Liver (tissue), 9 donors: ENCODE measurements around the gene PCYT2. TPM values are rescaled to one million over a fixed set of nuclear protein-coding genes. Genes with fewer than 3 reads are reported as not detected.

Experiments used
- DNase-seq: peaks from one replicate; pipeline ENCODE4 v3.0.0-alpha.2; 2017; ENCODE audit warnings: low spot score
- H3K27ac ChIP-seq, 2 donors: one replicate each; pipeline ENCODE4 v1.7.0; 2013; ENCODE audit warnings: inconsistent platforms in 2 of 2, low read length in 2 of 2, control low read depth in 1 of 2, low read depth in 1 of 2, mild to moderate bottlenecking in 1 of 2
- H3K27me3 ChIP-seq, 4 donors: one replicate each; pipeline versions ENCODE4 v1.6.1 to v1.7.0; 2013; ENCODE audit warnings: low read length in 3 of 4, inconsistent platforms in 1 of 4, mild to moderate bottlenecking in 1 of 4, moderate library complexity in 1 of 4; ENCODE audit not compliant: control insufficient read depth in 4 of 4, insufficient read depth in 4 of 4
- H3K36me3 ChIP-seq, 4 donors: one replicate each; pipeline versions ENCODE4 v1.6.1 to v1.7.0; 2013; ENCODE audit warnings: low read length in 3 of 4, mild to moderate bottlenecking in 3 of 4, low read depth in 1 of 4, moderate library complexity in 1 of 4; ENCODE audit not compliant: control insufficient read depth in 4 of 4, insufficient read depth in 3 of 4
- H3K4me1 ChIP-seq, 4 donors: one replicate each; pipeline versions ENCODE4 v1.6.1 to v1.7.0; 2013; ENCODE audit warnings: low read length in 3 of 4, mild to moderate bottlenecking in 3 of 4, moderate library complexity in 1 of 4; ENCODE audit not compliant: control insufficient read depth in 4 of 4, insufficient read depth in 4 of 4
- H3K4me3 ChIP-seq, 3 donors: one replicate each; pipeline versions ENCODE4 v1.6.1 to v1.7.0; 2013; ENCODE audit warnings: low read length in 3 of 3, control low read depth in 1 of 3, low read depth in 1 of 3, mild to moderate bottlenecking in 1 of 3
- H3K9ac ChIP-seq, 2 donors: one replicate each; pipeline ENCODE4 v1.7.0; 2013; ENCODE audit warnings: low read length in 2 of 2, mild to moderate bottlenecking in 2 of 2, moderate library complexity in 2 of 2, control low read depth in 1 of 2, low read depth in 1 of 2
- H3K9me3 ChIP-seq, 4 donors: one replicate each; pipeline versions ENCODE4 v1.6.1 to v1.7.0; 2013; ENCODE audit warnings: low read length in 3 of 4; ENCODE audit not compliant: control insufficient read depth in 4 of 4
- ATF3 ChIP-seq: IDR thresholded peaks from 2 replicates; pipeline ENCODE4 v1.6.1; 2016; ENCODE audit warnings: antibody characterized with exemption
- EGR1 ChIP-seq, 2 donors: IDR thresholded peaks; 2 replicates each; pipeline ENCODE4 v1.6.1; 2016 to 2018; ENCODE audit warnings: antibody characterized with exemption in 2 of 2, low read depth in 2 of 2
- FOXA1 ChIP-seq: IDR thresholded peaks from 2 replicates; pipeline ENCODE4 v1.6.1; 2016; ENCODE audit warnings: antibody characterized with exemption
- FOXA2 ChIP-seq: IDR thresholded peaks from 2 replicates; pipeline ENCODE4 v1.6.1; 2016; ENCODE audit warnings: antibody characterized with exemption
- HNF4A ChIP-seq, 2 donors: conservative IDR thresholded peaks; 2 replicates each; pipeline ENCODE4 v1.6.1; 2016; ENCODE audit warnings: antibody characterized with exemption in 2 of 2, mild to moderate bottlenecking in 2 of 2
- HNF4G ChIP-seq: IDR thresholded peaks from 2 replicates; pipeline ENCODE4 v1.6.1; 2016; ENCODE audit warnings: antibody characterized with exemption
- JUND ChIP-seq, 2 donors: IDR thresholded peaks; 2 replicates each; pipeline ENCODE4 v1.6.1; 2016; ENCODE audit warnings: antibody characterized with exemption in 2 of 2
- NR2F2 ChIP-seq: IDR thresholded peaks from 2 replicates; pipeline ENCODE4 v1.6.1; 2016; ENCODE audit warnings: antibody characterized with exemption
- RAD21 ChIP-seq, 2 donors: IDR thresholded peaks; 2 replicates each; pipeline ENCODE4 v1.6.1; 2016; ENCODE audit warnings: antibody characterized with exemption in 2 of 2, mild to moderate bottlenecking in 2 of 2
- REST ChIP-seq: IDR thresholded peaks from 2 replicates; pipeline ENCODE4 v1.6.1; 2016; ENCODE audit warnings: antibody characterized with exemption, mild to moderate bottlenecking
- RXRA ChIP-seq, 2 donors: IDR thresholded peaks; 2 replicates each; pipeline ENCODE4 v1.6.1; 2017 to 2018; ENCODE audit warnings: antibody characterized with exemption in 2 of 2, mild to moderate bottlenecking in 1 of 2
- SP1 ChIP-seq: IDR thresholded peaks from 2 replicates; pipeline ENCODE4 v1.6.1; 2018; ENCODE audit warnings: antibody characterized with exemption, mild to moderate bottlenecking
- YY1 ChIP-seq: IDR thresholded peaks from 2 replicates; pipeline ENCODE4 v1.6.1; 2016; ENCODE audit warnings: antibody characterized with exemption, mild to moderate bottlenecking
- WGBS: extraction: QIAGEN DNeasy Blood & Tissue Kit; methylation state at CpG from one replicate; pipeline ENCODE4 v1.1.7; 2013; 5-methylcytosine and 5-hydroxymethylcytosine counted together
- polyA plus RNA-seq, 2 donors: library from polyadenylated mRNA; stranded (reverse) in 1 of 2; unstranded in 1 of 2; fragments of 200-250 nt in 1 of 2; fragments of >200 nt in 1 of 2; fragmentation: Nextera tagmentation in 1 of 2; extraction: Ambion mirVana in 1 of 2; gene quantifications; one replicate each; pipeline versions ENCODE4 v1.2.1 to v1.2.3, GENCODE V29; 2013 to 2015
- total RNA-seq, 2 donors: library from RNA; depleted of rRNA; stranded (reverse); fragments of >200 nt; gene quantifications; one replicate each; pipeline ENCODE4 v1.2.3, GENCODE V29; 2014
- TF ChIP-seq, protein P1 (sequence below): fragments of 150-350 bp; IDR thresholded peaks from 2 replicates; pipeline ENCODE4 v1.5.1; 2017; ENCODE audit warnings: improper control_type of control experiment, low read depth, low read length; ENCODE audit not compliant: missing input control
- TF ChIP-seq, protein P2 (sequence below): IDR thresholded peaks from 2 replicates; pipeline ENCODE4 v1.6.1; 2016; ENCODE audit warnings: antibody characterized with exemption
- donor health status: healthy.
- donor health status: healthy.
- donor health status: healthy.
- donor health status: healthy.
- donor health status: healthy.

The PCYT2 gene
- total and polyA plus RNA-seq, 4 donors: 63.9 to 101 (median 88.4) TPM

- WGBS: 15% methylated on average over 23 of the region's 23 CpGs
- TF ChIP-seq, protein P1, sequence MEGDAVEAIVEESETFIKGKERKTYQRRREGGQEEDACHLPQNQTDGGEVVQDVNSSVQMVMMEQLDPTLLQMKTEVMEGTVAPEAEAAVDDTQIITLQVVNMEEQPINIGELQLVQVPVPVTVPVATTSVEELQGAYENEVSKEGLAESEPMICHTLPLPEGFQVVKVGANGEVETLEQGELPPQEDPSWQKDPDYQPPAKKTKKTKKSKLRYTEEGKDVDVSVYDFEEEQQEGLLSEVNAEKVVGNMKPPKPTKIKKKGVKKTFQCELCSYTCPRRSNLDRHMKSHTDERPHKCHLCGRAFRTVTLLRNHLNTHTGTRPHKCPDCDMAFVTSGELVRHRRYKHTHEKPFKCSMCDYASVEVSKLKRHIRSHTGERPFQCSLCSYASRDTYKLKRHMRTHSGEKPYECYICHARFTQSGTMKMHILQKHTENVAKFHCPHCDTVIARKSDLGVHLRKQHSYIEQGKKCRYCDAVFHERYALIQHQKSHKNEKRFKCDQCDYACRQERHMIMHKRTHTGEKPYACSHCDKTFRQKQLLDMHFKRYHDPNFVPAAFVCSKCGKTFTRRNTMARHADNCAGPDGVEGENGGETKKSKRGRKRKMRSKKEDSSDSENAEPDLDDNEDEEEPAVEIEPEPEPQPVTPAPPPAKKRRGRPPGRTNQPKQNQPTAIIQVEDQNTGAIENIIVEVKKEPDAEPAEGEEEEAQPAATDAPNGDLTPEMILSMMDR: no peak
- peak; percentile 75 for TF ChIP-seq NR2F2
- peak; percentile 87 for TF ChIP-seq SP1
- TF ChIP-seq HNF4A (conservative IDR thresholded peaks at IDR 0.05): peak; percentile 94 to 96
- no peak for TF ChIP-seq ATF3
- no peak for TF ChIP-seq YY1
- TF ChIP-seq JUND (IDR thresholded peaks at IDR 0.05): no peak
- peak; percentile 39 for TF ChIP-seq REST
- peak in 1 of 2 donors; percentile 28 for TF ChIP-seq RAD21 (IDR thresholded peaks at IDR 0.05)
- TF ChIP-seq HNF4G: peak; percentile 84
- TF ChIP-seq FOXA2: no peak
- peak; percentile 82 to 85 for TF ChIP-seq RXRA (IDR thresholded peaks at IDR 0.05)
- DNase-seq: no peak
- Histone ChIP-seq H3K27me3 (no peaks in the 10 kb centered on the region), H3K36me3 (peaks cover 16 to 54% (median 29%) of the 10 kb centered on the region in 4 donors), H3K4me1 (peaks cover 8 to 41% (median 16%) of the 10 kb centered on the region in 4 donors), H3K9ac (peak overlapping the region; percentile 68 to 72), H3K4me3 (peak overlapping the region; percentile 76 to 90 (median 87)), H3K27ac (peak overlapping the region; percentile 85 to 86), H3K9me3 (no peaks in the 10 kb centered on the region)
Observed at GRCh38 chr17:81909966-81910839, 996 bp downstream of the PCYT2 start.

DNA sequence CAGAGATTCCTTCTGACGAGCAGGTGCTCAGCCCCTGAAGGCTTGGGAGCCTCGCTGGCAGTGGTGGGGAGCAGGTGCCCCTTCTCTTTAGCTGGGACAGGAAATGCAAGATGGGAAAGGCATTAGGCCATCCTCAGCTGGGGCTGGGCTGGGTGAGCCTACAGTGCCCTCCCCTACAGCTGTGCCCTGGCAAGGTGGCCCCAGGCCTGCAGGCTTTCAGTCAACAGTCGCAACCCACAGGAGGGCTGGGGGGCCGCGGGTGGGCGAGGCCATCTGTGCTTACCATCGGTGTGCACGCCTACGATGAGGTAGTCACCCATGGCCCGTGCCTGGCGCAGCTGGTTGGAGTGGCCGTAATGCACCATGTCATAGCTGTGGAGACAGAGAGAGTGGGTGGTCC, 2.0 kb downstream of the PCYT2 start:
- H3K4me3 ChIP-seq: no peak overlapping the region
- no peak overlapping the region for H3K9ac ChIP-seq
- DNase-seq: no peak
- no peaks in the 10 kb centered on the region for H3K27me3 ChIP-seq
- peaks cover 8 to 41% (median 16%) of the 10 kb centered on the region in 4 donors for H3K4me1 ChIP-seq
- no peak overlapping the region for H3K27ac ChIP-seq
- TF ChIP-seq ATF3: no peak
- no peak for TF ChIP-seq FOXA1
- TF ChIP-seq, protein P2, sequence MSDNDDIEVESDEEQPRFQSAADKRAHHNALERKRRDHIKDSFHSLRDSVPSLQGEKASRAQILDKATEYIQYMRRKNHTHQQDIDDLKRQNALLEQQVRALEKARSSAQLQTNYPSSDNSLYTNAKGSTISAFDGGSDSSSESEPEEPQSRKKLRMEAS: no peak
- TF ChIP-seq EGR1 (IDR thresholded peaks at IDR 0.05; ENCODE audit: low read depth in 2 of 2): no peak
- no peaks in the 10 kb centered on the region for H3K9me3 ChIP-seq
- 95% methylated on average over 12 of the region's 12 CpGs for WGBS
- H3K36me3 ChIP-seq: peaks cover 9 to 52% (median 29%) of the 10 kb centered on the region in 4 donors
